ENCODE measurements around the gene ZFPM1. TPM values are rescaled to one million over a fixed set of nuclear protein-coding genes. Genes with fewer than 3 reads are reported as not detected.

Gene ZFPM1
- polyA plus RNA-seq, 1 of the 3 experiments (the other 2 are of a cell fraction): 1.2 TPM

DNA sequence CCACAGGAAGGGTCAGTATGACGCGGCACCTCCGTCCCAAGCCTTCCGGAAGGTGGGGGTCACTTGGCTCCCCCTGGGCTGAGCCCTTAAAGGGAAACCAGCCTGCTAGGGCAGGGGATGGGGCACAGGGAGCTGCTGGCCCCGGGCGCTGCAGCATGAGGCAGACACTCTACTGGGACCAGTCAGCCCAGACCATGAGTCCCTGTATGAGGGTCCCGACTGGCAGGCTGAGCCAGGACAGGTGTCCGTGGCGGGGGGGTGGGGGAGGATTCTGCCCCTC is 73.8 kb downstream of the ZFPM1 start:
- CTCF ChIA-PET: interaction anchor here (0.6 to 3.9 kb wide), 8 partner anchors 17 to 89 kb away, joined by 3 to 16 read pairs (median 4); no protein-coding TSS in a partner anchor
- H3K4me3 ChIP-seq (ENCODE audit: low read depth in 2 of 2, low read length in 1 of 2): no peak overlapping the region
- no peaks in the 10 kb centered on the region for H4K20me1 ChIP-seq (ENCODE audit: insufficient read depth)
- no peak overlapping the region for H3K9ac ChIP-seq
- H2AFZ ChIP-seq (ENCODE audit: low read depth): no peak overlapping the region
- DNase-seq: no peak
- POLR2A ChIA-PET: no interaction called here
- no peak for TF ChIP-seq MAX (IDR thresholded peaks at IDR 0.05; ENCODE audit: low read depth)
- no peak for TF ChIP-seq TAF1 (IDR thresholded peaks at IDR 0.05; ENCODE audit: borderline replicate concordance, low read depth, low read length)
- TF ChIP-seq TEAD4 (IDR thresholded peaks at IDR 0.05; ENCODE audit: borderline replicate concordance, insufficient read depth): no peak
- no peak for TF ChIP-seq CTCF (IDR thresholded peaks at IDR 0.05)
- no peak for TF ChIP-seq TCF12 (IDR thresholded peaks at IDR 0.05)
- peaks cover 0 to 9% of the 10 kb centered on the region in 2 experiments; a peak in 1 of 4 replicates for H3K4me1 ChIP-seq (ENCODE audit: control insufficient read depth in 1 of 2, insufficient read depth in 2 of 2, low read depth in 1 of 2, low read length in 1 of 2)
- no peaks in the 10 kb centered on the region for H3K9me3 ChIP-seq
- H3K4me2 ChIP-seq: no peak overlapping the region
- H3K79me2 ChIP-seq (ENCODE audit: insufficient read depth): no peaks in the 10 kb centered on the region
- H3K27me3 ChIP-seq (ENCODE audit: insufficient read depth): no peaks in the 10 kb centered on the region
- H3K27ac ChIP-seq (ENCODE audit: low read depth in 2 of 2, low read length in 1 of 2): peak overlapping the region in 1 of 2 experiments; percentile 22; a peak in 1 of 4 replicates
- WGBS (ENCODE audit: low lambda C conversion rate): 100% methylated on average over 3 of the region's 9 CpGs
- H3K36me3 ChIP-seq (replicated peaks in 1 of 2; ENCODE audit: control insufficient read depth in 1 of 2, insufficient read depth in 2 of 2, low read length in 1 of 2): peaks cover 0 to 3% of the 10 kb centered on the region in 2 experiments
- H3F3A ChIP-seq (replicated peaks; ENCODE audit: insufficient read depth): no peaks in the 10 kb centered on the region
- no peaks in the 10 kb centered on the region for H3K9me2 ChIP-seq

GRCh38 chr16:88527186-88527936 is 74.3 kb downstream of the ZFPM1 start:
- H3K27ac ChIP-seq (ENCODE audit: low read depth in 2 of 2, low read length in 1 of 2): peak overlapping the region in 1 of 2 experiments; percentile 22; a peak in 1 of 4 replicates
- H3K4me1 ChIP-seq (ENCODE audit: control insufficient read depth in 1 of 2, insufficient read depth in 2 of 2, low read depth in 1 of 2, low read length in 1 of 2): peaks cover 0 to 9% of the 10 kb centered on the region in 2 experiments; a peak in 1 of 4 replicates
- H3K27me3 ChIP-seq (ENCODE audit: insufficient read depth): no peaks in the 10 kb centered on the region
- H3K4me3 ChIP-seq (ENCODE audit: low read depth in 2 of 2, low read length in 1 of 2): peak overlapping the region in 1 of 2 experiments; percentile 48; a peak in 1 of 4 replicates
- ChIA-PET CTCF (interaction anchor here (0.7 to 3.9 kb wide), 9 partner anchors 12 to 90 kb away, joined by 3 to 16 read pairs (median 4); no protein-coding TSS in a partner anchor), POLR2A (no interaction called here)
- 56% methylated on average over 17 of the region's 32 CpGs for WGBS (ENCODE audit: low lambda C conversion rate)
- H3F3A ChIP-seq (replicated peaks; ENCODE audit: insufficient read depth): no peaks in the 10 kb centered on the region
- no peak overlapping the region for H2AFZ ChIP-seq (ENCODE audit: low read depth)
- H3K9me2 ChIP-seq: no peaks in the 10 kb centered on the region
- H3K4me2 ChIP-seq: no peak overlapping the region
- peak; percentile 89 for TF ChIP-seq RAD21 (IDR thresholded peaks at IDR 0.05; ENCODE audit: low read length)
- TF ChIP-seq RCOR1 (IDR thresholded peaks at IDR 0.05; ENCODE audit: low read length): no peak
- TF ChIP-seq EP300 (IDR thresholded peaks at IDR 0.05; ENCODE audit: borderline replicate concordance in 1 of 2, low read depth in 1 of 2, low read length in 1 of 2): no peak
- TF ChIP-seq CTCF (IDR thresholded peaks at IDR 0.05): peak; percentile 69
- TF ChIP-seq TCF12 (IDR thresholded peaks at IDR 0.05): no peak
- TF ChIP-seq SMC3 (IDR thresholded peaks at IDR 0.05; ENCODE audit: low read depth, low read length): peak; percentile 86
- no peak; the same call in 1 of the 2 replicates for TF ChIP-seq NRF1 (IDR thresholded peaks at IDR 0.05; ENCODE audit: low read depth, low read length)
- H4K20me1 ChIP-seq (ENCODE audit: insufficient read depth): no peaks in the 10 kb centered on the region
- no peak overlapping the region for H3K9ac ChIP-seq
- peak; percentile 95 for DNase-seq
- H3K36me3 ChIP-seq (replicated peaks in 1 of 2; ENCODE audit: control insufficient read depth in 1 of 2, insufficient read depth in 2 of 2, low read length in 1 of 2): peaks cover 0 to 6% of the 10 kb centered on the region in 2 experiments
- no peaks in the 10 kb centered on the region for H3K9me3 ChIP-seq
- H3K79me2 ChIP-seq (ENCODE audit: insufficient read depth): no peaks in the 10 kb centered on the region

All from SK-N-SH (cell line).